NCI-H524 (cell line): Measurements from ENCODE around the gene AKR1C3.
"Not testable (repeated sequence)": the region's sequence is repeated elsewhere in the genome, so short reads cannot be mapped to it uniquely, and the experiment has no call there.

ENCODE experiments used
- DNase-seq, 2 experiments: peaks; one replicate each; lab custom pipeline; 2025; lab: John Stamatoyannopoulos, UW

The AKR1C3 gene

GRCh38 chr10:5088703-5089261 lies 5.4 kb upstream of the AKR1C3 start:
- no peak for DNase-seq

- DNase-seq: peak; percentile 8 to 44
These were observed 4.3 kb upstream of the AKR1C3 start for GRCh38 chr10:5089865-5090264.

GRCh38 chr10:5090551-5090950 lies 3.7 kb upstream of the AKR1C3 start:
- DNase-seq: no peak

- no peak for DNase-seq
These were observed 3.0 kb upstream of the AKR1C3 start for GRCh38 chr10:5091196-5091595.

GRCh38 chr10:5092375-5092774 lies 1.8 kb upstream of the AKR1C3 start:
- no peak for DNase-seq

- no peak for DNase-seq
These were observed 1.1 kb upstream of the AKR1C3 start for GRCh38 chr10:5092848-5093790.

GRCh38 chr10:5095687-5096086 lies 1.5 kb downstream of the AKR1C3 start:
- no peak for DNase-seq

GRCh38 chr10:5096108-5096507 lies 1.9 kb downstream of the AKR1C3 start:
- DNase-seq: no peak

- not testable (repeated sequence) for DNase-seq
These were observed 8.3 kb downstream of the AKR1C3 start for GRCh38 chr10:5102479-5102878.

- DNase-seq: no peak
These were observed 9.3 kb downstream of the AKR1C3 start for GRCh38 chr10:5103481-5103880.

GRCh38 chr10:5105626-5106025 lies 11.4 kb downstream of the AKR1C3 start:
- no peak for DNase-seq

GRCh38 chr10:5106553-5106952 lies 12.3 kb downstream of the AKR1C3 start:
- DNase-seq: no peak

GRCh38 chr10:5107860-5108526 lies 13.8 kb downstream of the AKR1C3 start:
- no peak for DNase-seq

- DNase-seq: no peak
These were observed 14.6 kb downstream of the AKR1C3 start for GRCh38 chr10:5108658-5109416.

GRCh38 chr10:5109861-5110260 lies 15.6 kb downstream of the AKR1C3 start:
- not testable (repeated sequence) for DNase-seq

GRCh38 chr10:5116621-5117020 lies 22.4 kb downstream of the AKR1C3 start:
- DNase-seq: no peak

GRCh38 chr10:5117026-5117425 lies 22.8 kb downstream of the AKR1C3 start:
- DNase-seq: no peak

GRCh38 chr10:5119997-5120396 lies 25.8 kb downstream of the AKR1C3 start:
- not testable (repeated sequence) for DNase-seq

- DNase-seq: no peak
These were observed 29.7 kb downstream of the AKR1C3 start for GRCh38 chr10:5123886-5124285.

- no peak for DNase-seq
These were observed 31.3 kb downstream of the AKR1C3 start for GRCh38 chr10:5125315-5126044.

GRCh38 chr10:5135581-5135980 lies 41.4 kb downstream of the AKR1C3 start:
- no peak for DNase-seq
